HepG2 (cell line): ENCODE measurements around the gene CAPG. TPM values are rescaled to one million over a fixed set of nuclear protein-coding genes. Genes with fewer than 3 reads are reported as not detected.

Source experiments
- ATAC-seq: fragments of 200-7000 bp; cut with Tn5 transposase; 3 replicates; pipeline ENCODE4 v1.9.1; 2020; ENCODE audit warnings: mild to moderate bottlenecking, moderate library complexity
- BruUV-seq: library from RNA; stranded (reverse); fragments of 400-500 nt; replicated peaks from 2 replicates; lab custom pipeline; 2021; lab: Mats Ljungman, UMichigan
- CTCF ChIA-PET: fragments of 300-600 bp; formaldehyde crosslinking; extraction: SDS; loops from one replicate; lab custom pipeline; 2021; ENCODE audit warnings: low total read pairs, inconsistent platforms, low intra/inter-chr PET ratio; lab: Yijun Ruan, JAX
- POLR2A ChIA-PET: fragments of 350-600 bp; sonication (Branson Sonifier 250); formaldehyde crosslinking; loops from one replicate; lab custom pipeline; 2020; ENCODE audit warnings: antibody characterized with exemption, inconsistent platforms; lab: Yijun Ruan, JAX
- DNase-seq: peaks from one replicate; pipeline ENCODE4 v3.0.0-alpha.2; 2015; ENCODE audit warnings: low spot score
- FAIRE-seq: peaks from 3 replicates; lab custom pipeline; 2011; peaks lifted over from hg19 to GRCh38; lab: Jason Lieb, UNC
- H2AFZ ChIP-seq: one replicate; pipeline ENCODE4 v1.6.1; 2011; ENCODE audit warnings: low read length, inconsistent platforms
- H3K27ac ChIP-seq: fragments of 300-600 bp; 3 replicates; pipeline ENCODE4 v1.8.0; 2011; ENCODE audit warnings: mixed run types, mild to moderate bottlenecking, mixed read lengths, low read length, inconsistent platforms; ENCODE audit not compliant: insufficient read depth; ENCODE audit errors: extremely low read length
- H3K27me3 ChIP-seq, 2 experiments: fragments of 200-600 bp in 1 of 2; 2 replicates in 1 of 2; 3 replicates in 1 of 2; pipeline versions ENCODE4 v1.6.0 to v1.8.0; 2011; ENCODE audit warnings: low read length in 2 of 2, mild to moderate bottlenecking in 2 of 2, moderate library complexity in 2 of 2, inconsistent platforms in 1 of 2; ENCODE audit not compliant: insufficient read depth in 2 of 2, control insufficient read depth in 1 of 2
- H3K36me3 ChIP-seq, 2 experiments: fragments of 200-600 bp in 1 of 2; replicated peaks in 1 of 2; 2 replicates in 1 of 2; 3 replicates in 1 of 2; pipeline versions ENCODE4 v1.5.1 to v1.8.0; 2011; ENCODE audit warnings: low read length in 2 of 2, inconsistent platforms in 1 of 2; ENCODE audit not compliant: insufficient read depth in 2 of 2, control insufficient read depth in 1 of 2
- H3K4me1 ChIP-seq: 2 replicates; pipeline ENCODE4 v1.5.1; 2012; ENCODE audit warnings: low read length, inconsistent platforms; ENCODE audit not compliant: insufficient read depth
- H3K4me2 ChIP-seq: 2 replicates; pipeline ENCODE4 v1.6.0; 2011; ENCODE audit warnings: low read depth, low read length, inconsistent platforms
- H3K4me3 ChIP-seq, 3 experiments: fragments of 200-600 bp in 1 of 3; sonication (generic), shearing (Covaris generic) in 1 of 3; replicated peaks in 1 of 3; 2 replicates each; pipeline ENCODE4 v1.5.1; 2011 to 2016; ENCODE audit warnings: low read length in 3 of 3, inconsistent platforms in 2 of 3, low read depth in 2 of 3, mild to moderate bottlenecking in 2 of 3, control low read depth in 1 of 3, mixed read lengths in 1 of 3; ENCODE audit not compliant: insufficient read depth in 1 of 3
- H3K79me2 ChIP-seq: one replicate; pipeline ENCODE4 v1.6.1; 2011; ENCODE audit warnings: low read length, inconsistent platforms; ENCODE audit not compliant: insufficient read depth
- H3K9ac ChIP-seq: 2 replicates; pipeline ENCODE4 v1.6.0; 2011; ENCODE audit warnings: mild to moderate bottlenecking, low read depth, low read length, inconsistent platforms; ENCODE audit not compliant: insufficient read depth
- H3K9me3 ChIP-seq: 2 replicates; pipeline ENCODE4 v1.5.1; 2012; ENCODE audit warnings: mild to moderate bottlenecking, low read length
- H4K20me1 ChIP-seq: 2 replicates; pipeline ENCODE4 v1.6.0; 2011; ENCODE audit warnings: inconsistent platforms, mild to moderate bottlenecking, low read length, moderate library complexity; ENCODE audit not compliant: insufficient read depth
- CEBPB ChIP-seq: IDR thresholded peaks from 2 replicates; pipeline ENCODE4 v1.6.1; 2011; ENCODE audit warnings: low read depth, low read length, improper control_type of control experiment, borderline replicate concordance
- EEA1 ChIP-seq: sonication (generic); formaldehyde crosslinking; IDR thresholded peaks from 2 replicates; pipeline ENCODE4 v1.5.1; 2020; ENCODE audit warnings: mild to moderate bottlenecking, missing genetic modification reagents, borderline replicate concordance
- ETV6 ChIP-seq: sonication (generic); formaldehyde crosslinking; conservative IDR thresholded peaks from 2 replicates; pipeline ENCODE4 v1.4.0; 2020; ENCODE audit warnings: missing genetic modification reagents
- MTF1 ChIP-seq: sonication (generic); formaldehyde crosslinking; IDR thresholded peaks from 2 replicates; pipeline ENCODE4 v1.5.0; 2020; ENCODE audit warnings: missing genetic modification reagents
- NCOR1 ChIP-seq: fragments of 200-600 bp; sonication (generic); IDR thresholded peaks from 2 replicates; pipeline ENCODE4 v1.7.0; 2017; ENCODE audit warnings: antibody characterized with exemption, low read length, borderline replicate concordance
- NFRKB ChIP-seq: fragments of 450-650 bp; IDR thresholded peaks from 2 replicates; pipeline ENCODE4 v1.6.1; 2017
- RAD21 ChIP-seq: fragments of 450-650 bp; formaldehyde crosslinking; IDR thresholded peaks from 2 replicates; pipeline ENCODE4 v1.5.0; 2020; ENCODE audit warnings: mild to moderate bottlenecking
- RNF219 ChIP-seq: sonication (generic); formaldehyde crosslinking; IDR thresholded peaks from 2 replicates; pipeline ENCODE4 v1.5.0; 2020; ENCODE audit warnings: mild to moderate bottlenecking, missing genetic modification reagents
- SRY ChIP-seq: sonication (generic); formaldehyde crosslinking; IDR thresholded peaks from 2 replicates; pipeline ENCODE4 v1.8.0; 2022; ENCODE audit warnings: mild to moderate bottlenecking, missing genetic modification reagents
- XBP1 ChIP-seq: sonication (generic); formaldehyde crosslinking; IDR thresholded peaks from 2 replicates; pipeline ENCODE4 v1.5.0; 2020; ENCODE audit warnings: missing genetic modification reagents
- ZNF256 ChIP-seq: sonication (generic); formaldehyde crosslinking; conservative IDR thresholded peaks from 2 replicates; pipeline ENCODE4 v1.4.0; 2020; ENCODE audit warnings: missing genetic modification reagents
- ZNF549 ChIP-seq: sonication (generic); formaldehyde crosslinking; IDR thresholded peaks from 2 replicates; pipeline ENCODE4 v1.5.0; 2020; ENCODE audit warnings: missing genetic modification reagents
- ZNF564 ChIP-seq: sonication (generic); formaldehyde crosslinking; IDR thresholded peaks from 2 replicates; pipeline ENCODE4 v1.8.1; 2023; ENCODE audit warnings: mild to moderate bottlenecking, missing genetic modification reagents
- ZNF567 ChIP-seq: sonication (generic); formaldehyde crosslinking; IDR thresholded peaks from 2 replicates; pipeline ENCODE4 v1.8.1; 2023; ENCODE audit warnings: mild to moderate bottlenecking, missing genetic modification reagents, borderline replicate concordance
- ZNF569 ChIP-seq: sonication (generic); formaldehyde crosslinking; IDR thresholded peaks from 2 replicates; pipeline ENCODE4 v1.5.0; 2020; ENCODE audit warnings: mild to moderate bottlenecking, missing genetic modification reagents, moderate library complexity, borderline replicate concordance
- ZNF660 ChIP-seq: sonication (generic); formaldehyde crosslinking; IDR thresholded peaks from 2 replicates; pipeline ENCODE4 v1.5.1; 2020; ENCODE audit warnings: mild to moderate bottlenecking, low read depth, missing genetic modification reagents, borderline replicate concordance
- ZNF883 ChIP-seq: sonication (generic); formaldehyde crosslinking; IDR thresholded peaks from 2 replicates; pipeline ENCODE4 v1.5.1; 2020; ENCODE audit warnings: mild to moderate bottlenecking, missing genetic modification reagents; ENCODE audit errors: not compliant biosample characterization
- ZZZ3 ChIP-seq: sonication (generic); formaldehyde crosslinking; IDR thresholded peaks from 2 replicates; pipeline ENCODE4 v1.4.0; 2020; ENCODE audit warnings: missing genetic modification reagents, mild to moderate bottlenecking, borderline replicate concordance
- WGBS: methylation state at CpG from one replicate; pipeline ENCODE4 v1.1.6; 2017; ENCODE audit warnings: low lambda C conversion rate; 5-methylcytosine and 5-hydroxymethylcytosine counted together
- in situ Hi-C: cut with HindIII; loops from 2 replicates; pipeline ENCODE4 v1.10.0; 2017; ENCODE audit warnings: low pct_unique_long_range_greater_than_20kb; ENCODE audit not compliant: extremely low pct_ligation_motif_present
- intact Hi-C: fragments of 100-400 bp; cut with micrococcal nuclease; formaldehyde crosslinking; loops from one replicate; pipeline ENCODE4 v1.10.0; 2022; ENCODE audit not compliant: unreplicated experiment
- polyA plus RNA-seq, 8 experiments: library from polyadenylated mRNA; depleted of rRNA in 3 of 8; stranded (reverse) in 7 of 8; unstranded in 1 of 8; fragments of >200 nt; fragmentation: Illumina TruSeq in 4 of 8; extraction: Trizol in 4 of 8; gene quantifications; 2 replicates each; pipeline versions ENCODE4 v1.2.1 to v1.2.3, GENCODE V29; 2011 to 2016; ENCODE audit warnings: low read depth in 4 of 8, missing spikeins in 1 of 8, mixed read lengths in 1 of 8; ENCODE audit not compliant: insufficient read depth in 1 of 8
- total RNA-seq, 5 experiments: library from RNA; depleted of rRNA; stranded (reverse); fragments of >200 nt; fragmentation: Illumina TruSeq; extraction: Trizol; gene quantifications; 2 replicates each; pipeline ENCODE4 v1.2.3, GENCODE V29; 2016; ENCODE audit warnings: low read depth in 1 of 5
- TF ChIP-seq, protein P1 (sequence below): IDR thresholded peaks from 2 replicates; pipeline ENCODE4 v1.6.1; 2018; ENCODE audit warnings: missing genetic modification reagents, mild to moderate bottlenecking, missing compliant biosample characterization

Gene CAPG
- total and polyA plus RNA-seq, 2 of the 13 experiments (the other 11 are each of a cell fraction or from before 2014, with no cell fraction given), result 12.7 to 18.2 TPM

DNA sequence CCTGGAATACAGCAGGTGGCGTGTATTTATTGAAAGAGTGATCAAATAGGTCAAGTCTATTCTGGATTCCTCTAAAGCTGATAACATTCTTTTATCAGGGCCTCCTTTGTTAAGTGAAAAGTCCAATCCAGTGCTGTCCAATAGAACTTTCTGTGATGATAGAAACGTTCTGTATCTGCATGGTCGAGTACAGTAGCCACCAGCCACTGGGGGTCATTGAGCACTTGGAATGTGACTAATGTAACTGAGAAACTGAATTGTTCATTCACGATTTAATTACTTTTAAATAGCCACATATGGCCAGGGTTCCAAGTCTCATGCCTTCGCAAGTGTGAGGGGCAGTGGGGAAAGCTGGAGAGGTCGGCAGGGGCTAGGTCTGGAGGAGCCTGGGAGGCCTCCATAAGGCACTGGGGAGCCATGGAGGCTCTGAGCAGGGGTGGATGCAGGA, 28.9 kb upstream of the CAPG start:
- FAIRE-seq, result peak; percentile 47

More for the DNA sequence above, 28.9 kb upstream of the CAPG start:
- Histone ChIP-seq H3K4me3 (no peak overlapping the region), H3K9me3 (no peaks in the 10 kb centered on the region), H3K9ac (no peak overlapping the region), H3K79me2 (no peaks in the 10 kb centered on the region), H3K36me3 (no peaks in the 10 kb centered on the region), H3K27me3 (peaks cover 4 to 61% of the 10 kb centered on the region in 2 experiments), H3K27ac (no peak overlapping the region), H2AFZ (no peak overlapping the region), H3K4me2 (no peak overlapping the region; the same call in 1 of the 2 replicates), H3K4me1 (peaks cover 26% of the 10 kb centered on the region), H4K20me1 (no peaks in the 10 kb centered on the region)
- WGBS, result 23% methylated on average over 6 of the region's 6 CpGs
- in situ Hi-C loops, result no loop called here
- intact Hi-C loops, result no loop called here
- DNase-seq, result peak; percentile 42
- ChIA-PET CTCF (no interaction called here), POLR2A (interaction anchor here (1.4 to 5.3 kb wide), 2 partner anchors 18 to 99 kb away, joined by 4 to 26 read pairs; partner anchors contain the start of gene MAT2A)
- peak; percentile 2; the same call in 2 of the 3 replicates for ATAC-seq
- BruUV-seq, result no TSS peak
- TF ChIP-seq ZNF564 (no peak), RAD21 (CRISPR knock-in tag) (no peak), XBP1 (CRISPR knock-in tag) (no peak), ZNF569 (CRISPR knock-in tag) (no peak), SRY (CRISPR knock-in tag) (no peak), ZZZ3 (no peak), ZNF567 (CRISPR knock-in tag) (no peak), NFRKB (no peak), ZNF883 (CRISPR knock-in tag) (no peak), MTF1 (CRISPR knock-in tag) (no peak), ZNF660 (CRISPR knock-in tag) (no peak), ZNF549 (CRISPR knock-in tag) (no peak), CEBPB (no peak), RNF219 (no peak), ZNF256 (no peak), ETV6 (no peak), NCOR1 (no peak), EEA1 (CRISPR knock-in tag) (no peak)
- TF ChIP-seq, protein P1, sequence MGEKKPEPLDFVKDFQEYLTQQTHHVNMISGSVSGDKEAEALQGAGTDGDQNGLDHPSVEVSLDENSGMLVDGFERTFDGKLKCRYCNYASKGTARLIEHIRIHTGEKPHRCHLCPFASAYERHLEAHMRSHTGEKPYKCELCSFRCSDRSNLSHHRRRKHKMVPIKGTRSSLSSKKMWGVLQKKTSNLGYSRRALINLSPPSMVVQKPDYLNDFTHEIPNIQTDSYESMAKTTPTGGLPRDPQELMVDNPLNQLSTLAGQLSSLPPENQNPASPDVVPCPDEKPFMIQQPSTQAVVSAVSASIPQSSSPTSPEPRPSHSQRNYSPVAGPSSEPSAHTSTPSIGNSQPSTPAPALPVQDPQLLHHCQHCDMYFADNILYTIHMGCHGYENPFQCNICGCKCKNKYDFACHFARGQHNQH (CRISPR knock-in tag), result no peak
